GM12878 (cell line): ENCODE measurements around the gene CREBZF. TPM values are rescaled to one million over a fixed set of nuclear protein-coding genes. Genes with fewer than 3 reads are reported as not detected.

Experiments used
- ASH2L ChIP-seq: fragments of 300-600, 200-600 bp; sonication (generic); IDR thresholded peaks from 2 replicates; pipeline ENCODE4 v1.6.1; 2017; ENCODE audit warnings: low read depth, mild to moderate bottlenecking, borderline replicate concordance
- ATF2 ChIP-seq: IDR thresholded peaks from 2 replicates; pipeline ENCODE4 v1.6.1; 2012; ENCODE audit warnings: low read length, inconsistent platforms
- BACH1 ChIP-seq: fragments of 450-650 bp; IDR thresholded peaks from 2 replicates; pipeline ENCODE4 v1.6.1; 2017; ENCODE audit warnings: mild to moderate bottlenecking, borderline replicate concordance
- BCL11A ChIP-seq: IDR thresholded peaks from 2 replicates; pipeline ENCODE4 v1.6.1; 2011; ENCODE audit warnings: low read depth, low read length
- CREM ChIP-seq: IDR thresholded peaks from 2 replicates; pipeline ENCODE4 v1.6.1; 2014; ENCODE audit warnings: antibody characterized with exemption, low read depth
- E2F8 ChIP-seq: fragments of 450-650 bp; IDR thresholded peaks from 2 replicates; pipeline ENCODE4 v1.6.1; 2018; ENCODE audit warnings: mild to moderate bottlenecking, low read depth, moderate library complexity; ENCODE audit not compliant: partially characterized antibody
- ESRRA ChIP-seq: IDR thresholded peaks from 2 replicates; pipeline ENCODE4 v1.6.1; 2012; ENCODE audit warnings: mild to moderate bottlenecking, low read length, improper control_type of control experiment
- GABPA ChIP-seq: IDR thresholded peaks from 2 replicates; pipeline ENCODE4 v1.6.1; 2014; ENCODE audit warnings: antibody characterized with exemption, low read depth, mild to moderate bottlenecking, inconsistent platforms
- HCFC1 ChIP-seq: fragments of 150-350 bp; IDR thresholded peaks from 2 replicates; pipeline ENCODE4 v1.6.1; 2014; ENCODE audit warnings: low read length
- MEF2A ChIP-seq: IDR thresholded peaks from 2 replicates; pipeline ENCODE4 v1.6.1; 2011; ENCODE audit warnings: low read depth, mild to moderate bottlenecking, low read length, moderate library complexity; ENCODE audit not compliant: insufficient read depth
- NBN ChIP-seq: fragments of 450-650 bp; IDR thresholded peaks from 2 replicates; pipeline ENCODE4 v1.6.1; 2016
- NKRF ChIP-seq: fragments of 450-650 bp; conservative IDR thresholded peaks from 2 replicates; pipeline ENCODE4 v1.6.1; 2017; ENCODE audit warnings: mild to moderate bottlenecking, moderate library complexity
- NR2C1 ChIP-seq: fragments of 450-650 bp; IDR thresholded peaks from 2 replicates; pipeline ENCODE4 v1.6.1; 2017; ENCODE audit warnings: antibody characterized with exemption, mild to moderate bottlenecking, moderate library complexity
- PML ChIP-seq: IDR thresholded peaks from 2 replicates; pipeline ENCODE4 v1.6.1; 2012; ENCODE audit warnings: low read length, inconsistent platforms
- POLR2A ChIP-seq: IDR thresholded peaks from 2 replicates; pipeline ENCODE4 v1.6.1; 2011; ENCODE audit warnings: low read depth, mild to moderate bottlenecking, low read length
- RB1 ChIP-seq: fragments of 450-650 bp; formaldehyde crosslinking; IDR thresholded peaks from 2 replicates; pipeline ENCODE4 v1.6.1; 2017; ENCODE audit warnings: mild to moderate bottlenecking, borderline replicate concordance
- RFX5 ChIP-seq: IDR thresholded peaks from 2 replicates; pipeline ENCODE4 v1.6.1; 2011; ENCODE audit warnings: low read depth, low read length, improper control_type of control experiment
- SKIL ChIP-seq: fragments of 450-650 bp; IDR thresholded peaks from 2 replicates; pipeline ENCODE4 v1.6.1; 2017; ENCODE audit warnings: mild to moderate bottlenecking, low read depth, inconsistent platforms; ENCODE audit not compliant: poor library complexity, severe bottlenecking
- SMARCA5 ChIP-seq: fragments of 450-650 bp; IDR thresholded peaks from 2 replicates; pipeline ENCODE4 v1.6.1; 2017; ENCODE audit warnings: mild to moderate bottlenecking
- SRF ChIP-seq, 2 experiments: IDR thresholded peaks; 2 replicates each; pipeline ENCODE4 v1.6.1; 2011; ENCODE audit warnings: low read depth in 2 of 2, low read length in 2 of 2, mild to moderate bottlenecking in 1 of 2, moderate library complexity in 1 of 2
- TAF1 ChIP-seq: IDR thresholded peaks from 2 replicates; pipeline ENCODE4 v1.6.1; 2011; ENCODE audit warnings: mild to moderate bottlenecking, low read depth, low read length, borderline replicate concordance
- USF1 ChIP-seq: IDR thresholded peaks from 2 replicates; pipeline ENCODE4 v1.6.1; 2011; ENCODE audit warnings: borderline replicate concordance, low read depth, mild to moderate bottlenecking, moderate library complexity, mixed read lengths, low read length; ENCODE audit not compliant: insufficient read depth; ENCODE audit errors: extremely low read length
- ZSCAN29 ChIP-seq: fragments of 450-650 bp; IDR thresholded peaks from 2 replicates; pipeline ENCODE4 v1.6.1; 2017; ENCODE audit warnings: mild to moderate bottlenecking, moderate library complexity
- polyA plus RNA-seq, 11 experiments: library from polyadenylated mRNA; depleted of rRNA in 4 of 11; unstranded in 6 of 11; stranded (reverse) in 5 of 11; fragments of >200 nt; fragmentation: Nextera tagmentation in 4 of 11; fragmentation: Illumina TruSeq in 1 of 11; extraction: Ambion mirVana in 4 of 11; extraction: Trizol in 1 of 11; gene quantifications; 1 replicate in 1 of 11; 2 replicates in 10 of 11; pipeline versions ENCODE4 v1.2.1 to v1.2.3, GENCODE V29; 2011 to 2016; ENCODE audit warnings: inconsistent platforms in 2 of 11, missing spikeins in 2 of 11, low read depth in 1 of 11
- total RNA-seq, 4 experiments: library from RNA; depleted of rRNA in 3 of 4; stranded (reverse); fragments of >200 nt in 3 of 4; fragmentation: Illumina TruSeq in 1 of 4; extraction: Trizol in 1 of 4; gene quantifications; 2 replicates each; pipeline versions ENCODE4 v1.2.1 to v1.2.3, GENCODE V29; 2013 to 2021

Gene CREBZF
- total and polyA plus RNA-seq, 10 of the 15 experiments (the other 5 are each of a cell fraction or from before 2014, with no cell fraction given) = 11.1 to 51.2 (median 34.1) TPM

- no peak for TF ChIP-seq E2F8
- TF ChIP-seq SRF (IDR thresholded peaks at IDR 0.05; ENCODE audit: low read depth in 2 of 2, low read length in 2 of 2) = peak; percentile 39 to 58; a peak in 1 of 4 replicates
- no peak for TF ChIP-seq BCL11A
- peak; percentile 67 for TF ChIP-seq NBN
- TF ChIP-seq GABPA = peak; percentile 79
- TF ChIP-seq MEF2A = no peak
- peak; percentile 88 for TF ChIP-seq TAF1
- TF ChIP-seq BACH1 = 0 out of 2 replicates have a peak, but pooled peaks have one; percentile 56
- TF ChIP-seq NKRF = peak; percentile 74
- TF ChIP-seq SKIL = no peak
- 0 out of 2 replicates have a peak, but pooled peaks have one; percentile 42 for TF ChIP-seq RB1
- TF ChIP-seq SMARCA5 = 0 out of 2 replicates have a peak, but pooled peaks have one; percentile 20
- TF ChIP-seq ASH2L = no peak
- 0 out of 2 replicates have a peak, but pooled peaks have one; percentile 17 for TF ChIP-seq ESRRA
- TF ChIP-seq NR2C1 = peak; percentile 81
- TF ChIP-seq CREM = peak; percentile 79
- peak; percentile 71 for TF ChIP-seq USF1
- TF ChIP-seq RFX5 = no peak
- TF ChIP-seq PML = peak; percentile 94
- no peak for TF ChIP-seq ATF2
- TF ChIP-seq POLR2A = peak; percentile 97
- TF ChIP-seq ZSCAN29 = no peak
- peak; percentile 68 for TF ChIP-seq HCFC1
Measured at GRCh38 chr11:85647604-85648299, 17.2 kb downstream of the CREBZF start, which contains the start of gene TMEM126A (continued).
